ENCODE results near the gene NAXD. TPM values are rescaled to one million over a fixed set of nuclear protein-coding genes. Genes with fewer than 3 reads are reported as not detected.

The NAXD gene
- total RNA-seq, 1 experiment from 2014 or later = 15.1 TPM

- ChIA-PET POLR2A (no interaction called here), CTCF (no interaction called here)
- intact Hi-C loops (cut with micrococcal nuclease; ENCODE audit: unreplicated experiment) (no loop called here), in situ Hi-C loops (cut with HindIII; ENCODE audit: low pct_unique_long_range_greater_than_20kb, low sequenced_read_pairs) (no loop called here)
- H3K27ac ChIP-seq (ENCODE audit: low read length) = no peak overlapping the region
- no peaks in the 10 kb centered on the region for H3K9me3 ChIP-seq (ENCODE audit: control insufficient read depth, insufficient read depth, low read depth, low read length)
- H3K4me1 ChIP-seq (ENCODE audit: control insufficient read depth, insufficient read depth, low read length) = no peaks in the 10 kb centered on the region
- H3K27me3 ChIP-seq (ENCODE audit: control insufficient read depth, insufficient read depth, low read length) = no peaks in the 10 kb centered on the region
- H3K36me3 ChIP-seq (ENCODE audit: control insufficient read depth, insufficient read depth, low read length) = no peaks in the 10 kb centered on the region
- H3K4me3 ChIP-seq (ENCODE audit: low read depth in 2 of 2, low read length in 2 of 2) = no peak overlapping the region
- TF ChIP-seq CTCF (IDR thresholded peaks at IDR 0.05) (no peak), SIN3A (IDR thresholded peaks at IDR 0.05; ENCODE audit: borderline replicate concordance, insufficient read depth, low read depth, low read length) (no peak), TCF7L2 (IDR thresholded peaks at IDR 0.05; ENCODE audit: low read depth, low read length) (no peak), REST (IDR thresholded peaks at IDR 0.05; ENCODE audit: insufficient read depth in 1 of 2, low read depth in 2 of 2, low read length in 1 of 2) (no peak), POLR2AphosphoS5 (IDR thresholded peaks at IDR 0.05; ENCODE audit: low read depth, low read length) (no peak)
- ATAC-seq = no peak
- BruUV-seq (replicated peaks) = no TSS peak
- DNase-seq (ENCODE audit: low read depth, low spot score) = no peak
These were observed 28.6 kb downstream of the NAXD start for GRCh38 chr13:110643768-110644421.

- BruUV-seq (replicated peaks) = no TSS peak
- H3K36me3 ChIP-seq (ENCODE audit: control insufficient read depth, insufficient read depth, low read length) = no peaks in the 10 kb centered on the region
- DNase-seq (ENCODE audit: low read depth, low spot score) = no peak
These were observed 29.7 kb downstream of the NAXD start for GRCh38 chr13:110644892-110645521.

More at GRCh38 chr13:110644892-110645521, 29.7 kb downstream of the NAXD start:
- no peak overlapping the region for H3K4me3 ChIP-seq (ENCODE audit: low read depth in 2 of 2, low read length in 2 of 2)
- peak; percentile 82 for ATAC-seq
- H3K9me3 ChIP-seq (ENCODE audit: control insufficient read depth, insufficient read depth, low read depth, low read length) = no peaks in the 10 kb centered on the region
- CTCF ChIA-PET = no interaction called here
- TF ChIP-seq SIN3A (IDR thresholded peaks at IDR 0.05; ENCODE audit: borderline replicate concordance, insufficient read depth, low read depth, low read length) = no peak
- no peak for TF ChIP-seq POLR2AphosphoS5 (IDR thresholded peaks at IDR 0.05; ENCODE audit: low read depth, low read length)
- no peak; the same call in 1 of the 2 replicates for TF ChIP-seq CTCF (IDR thresholded peaks at IDR 0.05)
- no peak for TF ChIP-seq REST (IDR thresholded peaks at IDR 0.05; ENCODE audit: insufficient read depth in 1 of 2, low read depth in 2 of 2, low read length in 1 of 2)
- TF ChIP-seq TCF7L2 (IDR thresholded peaks at IDR 0.05; ENCODE audit: low read depth, low read length) = no peak
- intact Hi-C loops (cut with micrococcal nuclease; ENCODE audit: unreplicated experiment) = no loop called here
- in situ Hi-C loops (cut with HindIII; ENCODE audit: low pct_unique_long_range_greater_than_20kb, low sequenced_read_pairs) = no loop called here
- H3K27me3 ChIP-seq (ENCODE audit: control insufficient read depth, insufficient read depth, low read length) = no peaks in the 10 kb centered on the region
- POLR2A ChIA-PET = no interaction called here
- H3K27ac ChIP-seq (ENCODE audit: low read length) = no peak overlapping the region
- H3K4me1 ChIP-seq (ENCODE audit: control insufficient read depth, insufficient read depth, low read length) = no peaks in the 10 kb centered on the region

Data from Panc1 (cell line).